HCT116 (cell line): ENCODE data around the gene OTOG. TPM values are rescaled to one million over a fixed set of nuclear protein-coding genes. Genes with fewer than 3 reads are reported as not detected.

ENCODE experiments used
- ATAC-seq: fragments of 200-7000 bp; cut with Tn5 transposase; 2 replicates; pipeline ENCODE4 v1.9.1; 2020; ENCODE audit warnings: mild to moderate bottlenecking, moderate library complexity
- BruUV-seq: library from RNA; stranded (reverse); fragments of 400-500 nt; replicated peaks from 2 replicates; lab custom pipeline; 2021; lab: Mats Ljungman, UMichigan
- CTCF ChIA-PET: fragments of 300-600 bp; sonication (Branson Sonifier 250); formaldehyde crosslinking; loops from one replicate; lab custom pipeline; 2021; ENCODE audit warnings: antibody characterized with exemption; lab: Charles Lee
- POLR2A ChIA-PET: fragments of 300-600, 350-600 bp; sonication (Branson Sonifier 250); formaldehyde crosslinking; loops from one replicate; lab custom pipeline; 2021; ENCODE audit warnings: antibody characterized with exemption; lab: Charles Lee
- RAD21 ChIA-PET, 2 experiments: fragments of 300-600 bp; sonication (Branson Sonifier 250); formaldehyde crosslinking; loops; one replicate each; lab custom pipeline; 2023; ENCODE audit warnings: low total read pairs in 2 of 2; ENCODE audit not compliant: uncharacterized antibody in 2 of 2, unreplicated experiment in 2 of 2, low non-redundant PET in 1 of 2; lab: Charles Lee
- DNase-seq: peaks from one replicate; pipeline ENCODE4 v3.0.0-alpha.2; 2010; ENCODE audit warnings: low read depth, low spot score
- H2AFZ ChIP-seq: fragments of 200-600 bp; shearing (Covaris generic), sonication (generic); 2 replicates; pipeline ENCODE4 v1.6.1; 2017; ENCODE audit warnings: low read depth, mixed run types, mixed read lengths, antibody characterized with exemption, low read length; ENCODE audit not compliant: poor library complexity, severe bottlenecking
- H3K27ac ChIP-seq: 2 replicates; pipeline ENCODE4 v1.5.1; 2012; ENCODE audit warnings: low read depth, low read length
- H3K27me3 ChIP-seq: fragments of 200-600 bp; sonication (generic); 2 replicates; pipeline ENCODE4 v1.6.1; 2016; ENCODE audit warnings: mixed run types, low read length, mixed read lengths; ENCODE audit not compliant: insufficient read depth
- H3K36me3 ChIP-seq, 2 experiments: fragments of 200-500 bp in 1 of 2; fragments of 200-600 bp in 1 of 2; sonication (Bioruptor generic) in 1 of 2; sonication (generic) in 1 of 2; 2 replicates each; pipeline versions ENCODE4 v1.5.1 to v1.6.1; 2014 to 2016; ENCODE audit warnings: low read length in 2 of 2, inconsistent platforms in 1 of 2, mixed read lengths in 1 of 2, mixed run types in 1 of 2; ENCODE audit not compliant: insufficient read depth in 2 of 2, control insufficient read depth in 1 of 2
- H3K4me1 ChIP-seq, 2 experiments: fragments of 200-600 bp in 1 of 2; sonication (generic) in 1 of 2; 2 replicates each; pipeline versions ENCODE4 v1.5.1 to v1.6.1; 2012 to 2017; ENCODE audit warnings: low read length in 2 of 2, inconsistent platforms in 1 of 2, mild to moderate bottlenecking in 1 of 2, mixed read lengths in 1 of 2, mixed run types in 1 of 2, moderate library complexity in 1 of 2; ENCODE audit not compliant: insufficient read depth in 2 of 2, control insufficient read depth in 1 of 2
- H3K4me2 ChIP-seq: fragments of 200-600 bp; sonication (generic); 2 replicates; pipeline ENCODE4 v1.6.1; 2017; ENCODE audit warnings: mixed run types, low read length, mixed read lengths
- H3K4me3 ChIP-seq, 2 experiments: fragments of 200-600 bp in 1 of 2; sonication (generic) in 1 of 2; replicated peaks in 1 of 2; 2 replicates each; pipeline ENCODE4 v1.5.1; 2011 to 2016; ENCODE audit warnings: low read length in 2 of 2, control low read depth in 1 of 2, low read depth in 1 of 2, mild to moderate bottlenecking in 1 of 2, mixed read lengths in 1 of 2, mixed run types in 1 of 2
- H3K79me2 ChIP-seq: fragments of 200-600 bp; sonication (generic); 2 replicates; pipeline ENCODE4 v1.6.1; 2017; ENCODE audit warnings: mild to moderate bottlenecking, mixed run types, low read length, moderate library complexity, mixed read lengths; ENCODE audit not compliant: insufficient read depth
- H3K9ac ChIP-seq: fragments of 200-600 bp; sonication (generic); 2 replicates; pipeline ENCODE4 v1.6.1; 2016; ENCODE audit warnings: low read length, mixed read lengths
- H3K9me2 ChIP-seq: fragments of 200-600 bp; sonication (generic), shearing (Covaris generic); 2 replicates; pipeline ENCODE4 v1.6.1; 2017; ENCODE audit warnings: mixed run types, mild to moderate bottlenecking, moderate library complexity; ENCODE audit not compliant: insufficient read depth
- H3K9me3 ChIP-seq, 2 experiments: fragments of 200-500 bp in 1 of 2; fragments of 200-600 bp in 1 of 2; sonication (Bioruptor generic) in 1 of 2; sonication (generic) in 1 of 2; 2 replicates each; pipeline ENCODE4 v1.6.1; 2014 to 2017; ENCODE audit warnings: low read length in 2 of 2, mixed read lengths in 2 of 2, inconsistent platforms in 1 of 2, low read depth in 1 of 2, mild to moderate bottlenecking in 1 of 2, mixed run types in 1 of 2, moderate library complexity in 1 of 2; ENCODE audit not compliant: control insufficient read depth in 1 of 2, insufficient read depth in 1 of 2
- H4K20me1 ChIP-seq: fragments of 200-600 bp; sonication (generic), shearing (Covaris generic); 2 replicates; pipeline ENCODE4 v1.6.1; 2017; ENCODE audit warnings: mixed run types, mild to moderate bottlenecking, moderate library complexity; ENCODE audit not compliant: insufficient read depth
- ATF3 ChIP-seq: IDR thresholded peaks from 2 replicates; pipeline ENCODE4 v1.6.1; 2012
- CBX3 ChIP-seq: IDR thresholded peaks from 2 replicates; pipeline ENCODE4 v1.6.1; 2012; ENCODE audit warnings: low read depth
- CEBPB ChIP-seq: IDR thresholded peaks from 2 replicates; pipeline ENCODE4 v1.6.1; 2012; ENCODE audit warnings: low read depth
- EGR1 ChIP-seq: IDR thresholded peaks from 2 replicates; pipeline ENCODE4 v1.6.1; 2012; ENCODE audit warnings: low read depth
- EZH2 ChIP-seq: fragments of 200-600 bp; sonication (generic); IDR thresholded peaks from 2 replicates; pipeline ENCODE4 v1.6.1; 2017; ENCODE audit warnings: antibody characterized with exemption, mixed run types
- EZH2phosphoT487 ChIP-seq: fragments of 200-600 bp; IDR thresholded peaks from 2 replicates; pipeline ENCODE4 v1.6.1; 2018; ENCODE audit warnings: antibody characterized with exemption, borderline replicate concordance
- FOSL1 ChIP-seq: IDR thresholded peaks from 2 replicates; pipeline ENCODE4 v1.6.1; 2012; ENCODE audit warnings: low read depth
- POLR2A ChIP-seq: IDR thresholded peaks from 2 replicates; pipeline ENCODE4 v1.7.0; 2011; ENCODE audit warnings: borderline replicate concordance; ENCODE audit not compliant: insufficient read depth, insufficient read length; ENCODE audit errors: extremely low read depth
- POLR2AphosphoS5 ChIP-seq: IDR thresholded peaks from 2 replicates; pipeline ENCODE4 v1.6.1; 2011; ENCODE audit warnings: mild to moderate bottlenecking, low read depth, low read length, moderate library complexity
- RAD21 ChIP-seq: IDR thresholded peaks from 2 replicates; pipeline ENCODE4 v1.6.1; 2012; ENCODE audit warnings: low read depth, mild to moderate bottlenecking
- REST ChIP-seq: IDR thresholded peaks from 2 replicates; pipeline ENCODE4 v1.6.1; 2012; ENCODE audit warnings: low read depth
- SIN3A ChIP-seq: IDR thresholded peaks from 2 replicates; pipeline ENCODE4 v1.6.1; 2012; ENCODE audit warnings: low read depth
- SP1 ChIP-seq: IDR thresholded peaks from 2 replicates; pipeline ENCODE4 v1.6.1; 2012; ENCODE audit warnings: low read depth
- SRF ChIP-seq: IDR thresholded peaks from 2 replicates; pipeline ENCODE4 v1.6.1; 2012; ENCODE audit warnings: low read depth
- YY1 ChIP-seq: IDR thresholded peaks from 2 replicates; pipeline ENCODE4 v1.6.1; 2011; ENCODE audit warnings: low read length, low read depth, moderate library complexity, mild to moderate bottlenecking; ENCODE audit not compliant: insufficient replicate concordance; ENCODE audit errors: extremely low read depth
- ZBTB33 ChIP-seq: IDR thresholded peaks from 2 replicates; pipeline ENCODE4 v1.6.1; 2011; ENCODE audit warnings: mild to moderate bottlenecking, low read length, moderate library complexity; ENCODE audit not compliant: insufficient replicate concordance; ENCODE audit errors: extremely low read depth
- ZFX ChIP-seq: fragments of 450-650 bp; IDR thresholded peaks from 2 replicates; pipeline ENCODE4 v1.6.1; 2017
- ZNF274 ChIP-seq: fragments of 200-500 bp; sonication (Bioruptor generic); IDR thresholded peaks from 2 replicates; pipeline ENCODE4 v1.6.1; 2014; ENCODE audit warnings: mild to moderate bottlenecking, low read depth, low read length, inconsistent platforms
- intact Hi-C: fragments of 100-400 bp; cut with micrococcal nuclease; formaldehyde crosslinking; loops from 2 replicates; pipeline ENCODE4 v1.10.0; 2022
- total RNA-seq: library from RNA; stranded (reverse); gene quantifications from one replicate; pipeline ENCODE4 v1.2.1, GENCODE V29; 2021; ENCODE audit not compliant: unreplicated experiment

The OTOG gene
- total RNA-seq, 1 experiment from 2014 or later, result 0.07 TPM

GRCh38 chr11:17532784-17533183 is 14.3 kb upstream of the OTOG start:
- no peaks in the 10 kb centered on the region for H3K4me1 ChIP-seq
- no peak overlapping the region for H3K4me2 ChIP-seq
- ChIA-PET RAD21 (no interaction called here), CTCF (no interaction called here), POLR2A (no interaction called here)
- TF ChIP-seq FOSL1 (no peak), EZH2phosphoT487 (no peak), CEBPB (no peak), CBX3 (no peak), RAD21 (no peak), SP1 (no peak), YY1 (no peak)
- no peak overlapping the region for H3K27ac ChIP-seq
- no TSS peak for BruUV-seq
- ATAC-seq, result no peak
- H3K9me2 ChIP-seq, result no peaks in the 10 kb centered on the region
- H3K27me3 ChIP-seq, result no peaks in the 10 kb centered on the region
- DNase-seq, result no peak
- H3K9ac ChIP-seq, result no peak overlapping the region
- intact Hi-C loops, result no loop called here
- no peak overlapping the region for H2AFZ ChIP-seq
- H4K20me1 ChIP-seq, result no peaks in the 10 kb centered on the region
- no peaks in the 10 kb centered on the region for H3K79me2 ChIP-seq
- no peaks in the 10 kb centered on the region for H3K36me3 ChIP-seq
- no peak overlapping the region for H3K4me3 ChIP-seq
- H3K9me3 ChIP-seq, result no peaks in the 10 kb centered on the region

GRCh38 chr11:17533341-17533740 is 13.7 kb upstream of the OTOG start:
- no TSS peak for BruUV-seq
- H3K4me1 ChIP-seq, result no peaks in the 10 kb centered on the region
- RAD21 ChIA-PET, result no interaction called here
- H3K4me3 ChIP-seq, result no peak overlapping the region
- no peak overlapping the region for H3K27ac ChIP-seq
- H2AFZ ChIP-seq, result no peak overlapping the region
- CTCF ChIA-PET, result no interaction called here
- H3K9ac ChIP-seq, result no peak overlapping the region
- H4K20me1 ChIP-seq, result no peaks in the 10 kb centered on the region
- H3K36me3 ChIP-seq, result no peaks in the 10 kb centered on the region
- no peak for ATAC-seq
- no peak overlapping the region for H3K4me2 ChIP-seq
- no peaks in the 10 kb centered on the region for H3K9me3 ChIP-seq
- no peaks in the 10 kb centered on the region for H3K9me2 ChIP-seq
- DNase-seq, result no peak
- POLR2A ChIA-PET, result no interaction called here
- H3K79me2 ChIP-seq, result no peaks in the 10 kb centered on the region
- H3K27me3 ChIP-seq, result no peaks in the 10 kb centered on the region
- intact Hi-C loops, result no loop called here
- TF ChIP-seq FOSL1 (no peak), EGR1 (no peak), SIN3A (no peak), EZH2 (no peak), ZNF274 (no peak), SRF (no peak), POLR2A (no peak), REST (no peak), ZBTB33 (no peak), POLR2AphosphoS5 (no peak), ATF3 (no peak), ZFX (no peak), SP1 (no peak), CBX3 (no peak)
